MM.1S (cell line): ENCODE measurements around the gene CTNNA2.

Experiments used
- DNase-seq: peaks from one replicate; pipeline ENCODE4 v3.0.0-alpha.2; 2015
- H2AFZ ChIP-seq: fragments of 300-600 bp; sonication (generic); 2 replicates; pipeline ENCODE4 v1.6.0; 2016; ENCODE audit warnings: antibody characterized with exemption, low read length
- H3F3A ChIP-seq: fragments of 300-600 bp; sonication (generic); 2 replicates; pipeline ENCODE4 v1.6.1; 2016; ENCODE audit warnings: mild to moderate bottlenecking, antibody characterized with exemption, low read length, moderate library complexity, mixed read lengths; ENCODE audit not compliant: insufficient read depth
- H3K27ac ChIP-seq: fragments of 300-600 bp; sonication (generic); 2 replicates; pipeline ENCODE4 v1.5.1; 2016; ENCODE audit warnings: mild to moderate bottlenecking, low read length
- H3K27me3 ChIP-seq: fragments of 300-600 bp; sonication (generic); replicated peaks from 2 replicates; pipeline ENCODE4 v1.6.0; 2016; ENCODE audit warnings: low read length; ENCODE audit not compliant: insufficient read depth
- H3K36me3 ChIP-seq: fragments of 300-600 bp; sonication (generic); replicated peaks from 2 replicates; pipeline ENCODE4 v1.6.1; 2016; ENCODE audit warnings: mild to moderate bottlenecking, low read length, mixed read lengths; ENCODE audit not compliant: insufficient read depth
- H3K4me1 ChIP-seq: fragments of 300-600 bp; sonication (generic); 2 replicates; pipeline ENCODE4 v1.6.1; 2016; ENCODE audit warnings: low read length, mixed read lengths
- H3K4me2 ChIP-seq: fragments of 300-600 bp; sonication (generic); 2 replicates; pipeline ENCODE4 v1.6.0; 2016; ENCODE audit warnings: low read depth, low read length
- H3K4me3 ChIP-seq: fragments of 300-600 bp; sonication (generic); 2 replicates; pipeline ENCODE4 v1.5.1; 2016; ENCODE audit warnings: low read length, mixed read lengths
- H3K79me2 ChIP-seq: fragments of 300-600 bp; sonication (generic); 2 replicates; pipeline ENCODE4 v1.6.1; 2016; ENCODE audit warnings: mixed run types, low read length, mixed read lengths
- H3K9ac ChIP-seq: fragments of 300-600 bp; sonication (generic); 2 replicates; pipeline ENCODE4 v1.6.1; 2016; ENCODE audit warnings: low read length, mixed read lengths
- H3K9me2 ChIP-seq: fragments of 300-600 bp; sonication (generic); replicated peaks from 2 replicates; pipeline ENCODE4 v1.6.1; 2016; ENCODE audit warnings: mild to moderate bottlenecking, low read length, mixed read lengths; ENCODE audit not compliant: insufficient read depth
- H3K9me3 ChIP-seq: fragments of 300-600 bp; sonication (generic); replicated peaks from 2 replicates; pipeline ENCODE4 v1.6.1; 2016; ENCODE audit warnings: mild to moderate bottlenecking, low read length, mixed read lengths; ENCODE audit not compliant: insufficient read depth
- H4K20me1 ChIP-seq: fragments of 300-600 bp; sonication (generic); 2 replicates; pipeline ENCODE4 v1.6.1; 2016; ENCODE audit warnings: mild to moderate bottlenecking, low read length, moderate library complexity, mixed read lengths; ENCODE audit not compliant: insufficient read depth
- EZH2 ChIP-seq: fragments of 300-600 bp; sonication (generic); optimal IDR thresholded peaks from 2 replicates; pipeline ENCODE3; 2017; ENCODE audit warnings: low read depth, mild to moderate bottlenecking, antibody characterized with exemption, low read length, mixed read lengths
- EZH2phosphoT487 ChIP-seq: fragments of 300-600 bp; sonication (generic); IDR thresholded peaks from 2 replicates; pipeline ENCODE4 v1.6.1; 2018; ENCODE audit warnings: antibody characterized with exemption, low read length
- TF ChIP-seq, protein P1 (sequence below): fragments of 300-600 bp; sonication (generic); IDR thresholded peaks from 2 replicates; pipeline ENCODE4 v1.5.1; 2016; ENCODE audit warnings: antibody characterized with exemption, low read length, mixed read lengths

Gene CTNNA2

DNA sequence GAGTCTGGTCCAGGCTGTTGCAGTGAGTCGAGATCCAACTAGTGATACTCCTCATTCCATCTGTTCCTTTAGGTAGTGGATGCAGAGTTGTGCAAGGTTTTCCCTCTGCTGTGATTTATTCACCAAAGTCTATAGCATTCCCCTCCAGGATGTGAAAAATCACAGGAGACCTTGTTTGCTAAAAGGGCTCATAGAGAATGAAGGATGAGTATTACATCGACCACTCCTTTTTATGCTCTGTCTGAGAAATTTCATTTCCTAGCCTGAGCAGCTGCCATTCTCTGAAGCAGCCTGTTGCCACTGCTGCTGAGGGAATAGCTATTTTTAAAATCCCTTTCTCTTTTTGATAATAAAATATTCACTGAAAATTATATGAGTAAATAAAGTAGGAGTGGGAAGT is 925.8 kb downstream of the CTNNA2 start:
- Histone ChIP-seq H3K9me3 (no peaks in the 10 kb centered on the region), H3K79me2 (no peaks in the 10 kb centered on the region), H3K4me3 (no peak overlapping the region), H3K36me3 (no peaks in the 10 kb centered on the region), H3K9me2 (no peaks in the 10 kb centered on the region), H2AFZ (no peak overlapping the region), H3K4me2 (no peak overlapping the region), H3K27me3 (no peaks in the 10 kb centered on the region), H4K20me1 (no peaks in the 10 kb centered on the region), H3K9ac (no peak overlapping the region), H3F3A (no peaks in the 10 kb centered on the region), H3K4me1 (no peaks in the 10 kb centered on the region), H3K27ac (no peak overlapping the region)
- no peak for DNase-seq
- TF ChIP-seq EZH2 (no peak), EZH2phosphoT487 (no peak)
- TF ChIP-seq, protein P1, sequence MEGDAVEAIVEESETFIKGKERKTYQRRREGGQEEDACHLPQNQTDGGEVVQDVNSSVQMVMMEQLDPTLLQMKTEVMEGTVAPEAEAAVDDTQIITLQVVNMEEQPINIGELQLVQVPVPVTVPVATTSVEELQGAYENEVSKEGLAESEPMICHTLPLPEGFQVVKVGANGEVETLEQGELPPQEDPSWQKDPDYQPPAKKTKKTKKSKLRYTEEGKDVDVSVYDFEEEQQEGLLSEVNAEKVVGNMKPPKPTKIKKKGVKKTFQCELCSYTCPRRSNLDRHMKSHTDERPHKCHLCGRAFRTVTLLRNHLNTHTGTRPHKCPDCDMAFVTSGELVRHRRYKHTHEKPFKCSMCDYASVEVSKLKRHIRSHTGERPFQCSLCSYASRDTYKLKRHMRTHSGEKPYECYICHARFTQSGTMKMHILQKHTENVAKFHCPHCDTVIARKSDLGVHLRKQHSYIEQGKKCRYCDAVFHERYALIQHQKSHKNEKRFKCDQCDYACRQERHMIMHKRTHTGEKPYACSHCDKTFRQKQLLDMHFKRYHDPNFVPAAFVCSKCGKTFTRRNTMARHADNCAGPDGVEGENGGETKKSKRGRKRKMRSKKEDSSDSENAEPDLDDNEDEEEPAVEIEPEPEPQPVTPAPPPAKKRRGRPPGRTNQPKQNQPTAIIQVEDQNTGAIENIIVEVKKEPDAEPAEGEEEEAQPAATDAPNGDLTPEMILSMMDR = no peak

DNA sequence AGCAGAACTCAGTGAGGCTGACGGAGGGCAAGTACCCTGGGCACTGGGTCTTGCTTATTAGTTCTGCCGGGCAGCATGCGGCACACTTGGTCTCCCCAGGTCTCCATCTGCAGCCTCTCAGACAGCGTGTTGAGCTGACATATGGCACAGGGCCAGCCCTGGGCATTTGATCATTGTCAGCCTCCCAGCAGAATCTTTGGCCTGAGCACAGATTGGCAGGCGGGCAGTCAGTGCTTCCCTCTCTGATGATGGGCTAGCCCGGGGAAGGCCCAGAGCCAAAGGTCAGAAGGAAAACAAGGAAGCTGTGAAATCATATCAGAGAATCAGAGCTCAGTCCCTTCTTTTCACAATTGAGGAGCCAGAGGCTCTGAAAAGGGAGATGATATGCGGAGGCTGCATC is 941.8 kb downstream of the CTNNA2 start:
- no peaks in the 10 kb centered on the region for H4K20me1 ChIP-seq
- no peaks in the 10 kb centered on the region for H3K36me3 ChIP-seq
- H3K4me3 ChIP-seq = no peak overlapping the region
- H3K4me2 ChIP-seq = no peak overlapping the region
- no peak for DNase-seq
- no peaks in the 10 kb centered on the region for H3F3A ChIP-seq
- no peaks in the 10 kb centered on the region for H3K27me3 ChIP-seq
- H2AFZ ChIP-seq = no peak overlapping the region
- H3K79me2 ChIP-seq = no peaks in the 10 kb centered on the region
- H3K9me2 ChIP-seq = no peaks in the 10 kb centered on the region
- no peak overlapping the region for H3K9ac ChIP-seq
- H3K4me1 ChIP-seq = 0 out of 2 replicates have a peak, but pooled peaks cover 1% of the 10 kb centered on the region
- TF ChIP-seq EZH2phosphoT487 (no peak), EZH2 (no peak)
- TF ChIP-seq, protein P1 = no peak
- no peak overlapping the region for H3K27ac ChIP-seq
- no peaks in the 10 kb centered on the region for H3K9me3 ChIP-seq

DNA sequence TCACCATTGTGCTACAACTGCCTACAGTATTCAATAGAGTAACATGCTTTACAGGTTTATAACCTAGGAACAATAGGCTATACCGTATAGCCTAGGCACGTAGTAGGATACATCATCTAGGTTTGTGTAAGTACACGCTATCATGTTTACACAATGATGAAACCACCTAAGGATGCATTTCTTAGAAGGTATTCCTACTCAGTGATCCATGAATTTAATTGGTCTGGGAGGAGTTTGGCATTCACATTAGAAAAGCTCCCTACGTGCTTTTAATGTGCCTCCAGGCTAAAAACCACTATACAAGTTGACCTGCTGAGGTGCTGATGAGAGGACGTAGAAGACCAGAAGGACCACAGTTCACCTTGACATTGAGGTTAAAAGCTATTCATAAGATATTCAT is 946.2 kb downstream of the CTNNA2 start:
- Histone ChIP-seq H3K27me3 (no peaks in the 10 kb centered on the region), H3K9me2 (no peaks in the 10 kb centered on the region), H3K36me3 (no peaks in the 10 kb centered on the region), H3K4me3 (no peak overlapping the region), H3K4me1 (peaks cover 17% of the 10 kb centered on the region), H3K4me2 (no peak overlapping the region), H3F3A (no peaks in the 10 kb centered on the region), H3K9me3 (no peaks in the 10 kb centered on the region), H3K27ac (no peak overlapping the region), H3K9ac (no peak overlapping the region), H3K79me2 (no peaks in the 10 kb centered on the region), H4K20me1 (no peaks in the 10 kb centered on the region), H2AFZ (no peak overlapping the region)
- TF ChIP-seq EZH2phosphoT487 (no peak), EZH2 (no peak)
- TF ChIP-seq, protein P1 = no peak
- DNase-seq = no peak
